B cell (primary cell): ENCODE results near the gene RAD21L1. TPM values are rescaled to one million over a fixed set of nuclear protein-coding genes. Genes with fewer than 3 reads are reported as not detected.

Experiments used
- ATAC-seq: fragments of 200-7000 bp; cut with Tn5 transposase; one replicate; pipeline ENCODE4 v1.10.0; 2021; ENCODE audit warnings: low read depth, mild to moderate bottlenecking, moderate number of reproducible peaks, moderate library complexity
- CTCF ChIA-PET: fragments of 350-600 bp; sonication (Branson Sonifier 250); formaldehyde crosslinking; loops from one replicate; lab custom pipeline; 2021; ENCODE audit warnings: antibody characterized with exemption, inconsistent platforms; lab: Charles Lee
- POLR2A ChIA-PET: fragments of 350-600 bp; sonication (Branson Sonifier 250); formaldehyde crosslinking; loops from one replicate; lab custom pipeline; 2021; ENCODE audit warnings: antibody characterized with exemption; lab: Charles Lee
- DNase-seq: peaks from one replicate; pipeline ENCODE4 v3.0.0; 2013
- H2AFZ ChIP-seq: 2 replicates; pipeline ENCODE4 v1.6.1; 2012; ENCODE audit warnings: mild to moderate bottlenecking, low read depth, low read length; ENCODE audit not compliant: insufficient read depth, poor library complexity, severe bottlenecking
- H3K27ac ChIP-seq, 2 donors: 1 replicate in 1 of 2; 2 replicates in 1 of 2; pipeline ENCODE4 v1.5.1; 2012 to 2013; ENCODE audit warnings: low read length in 2 of 2, mild to moderate bottlenecking in 2 of 2, moderate library complexity in 1 of 2
- H3K27me3 ChIP-seq, 4 experiments: fragments of 200-600 bp in 1 of 4; sonication (generic) in 1 of 4; replicated peaks in 1 of 4; 1 replicate in 2 of 4; 2 replicates in 2 of 4; pipeline versions ENCODE4 v1.6.1 to v1.7.0; 2013 to 2016; ENCODE audit warnings: low read length in 3 of 4, mild to moderate bottlenecking in 2 of 4, mixed read lengths in 1 of 4, moderate library complexity in 1 of 4; ENCODE audit not compliant: insufficient read depth in 4 of 4, control insufficient read depth in 3 of 4; ENCODE audit errors: control extremely low read depth in 1 of 4
- H3K36me3 ChIP-seq, 2 experiments: replicated peaks in 1 of 2; 1 replicate in 1 of 2; 2 replicates in 1 of 2; pipeline versions ENCODE4 v1.6.1 to v1.7.1; 2013; ENCODE audit warnings: low read length in 1 of 2; ENCODE audit not compliant: insufficient read depth in 2 of 2, control insufficient read depth in 1 of 2; ENCODE audit errors: control extremely low read depth in 1 of 2, extremely low read depth in 1 of 2
- H3K4me1 ChIP-seq, 2 donors: fragments of 200-600 bp in 1 of 2; sonication (generic) in 1 of 2; 1 replicate in 1 of 2; 2 replicates in 1 of 2; pipeline versions ENCODE4 v1.5.1 to v1.6.1; 2013 to 2017; ENCODE audit warnings: low read length in 2 of 2; ENCODE audit not compliant: control insufficient read depth in 2 of 2, insufficient read depth in 2 of 2
- H3K4me2 ChIP-seq: replicated peaks from 2 replicates; pipeline ENCODE3; 2012; ENCODE audit warnings: mild to moderate bottlenecking, low read depth, low read length; ENCODE audit not compliant: poor library complexity, severe bottlenecking
- H3K4me3 ChIP-seq, 5 experiments: fragments of 200-600 bp in 1 of 5; sonication (generic) in 1 of 5; 1 replicate in 3 of 5; 2 replicates in 2 of 5; pipeline versions ENCODE4 v1.5.1 to v1.7.0; 2011 to 2016; ENCODE audit warnings: low read length in 4 of 5, mild to moderate bottlenecking in 4 of 5, low read depth in 2 of 5, control low read depth in 1 of 5, moderate library complexity in 1 of 5; ENCODE audit not compliant: insufficient read depth in 1 of 5; ENCODE audit errors: control extremely low read depth in 1 of 5, extremely low read depth in 1 of 5
- H3K79me2 ChIP-seq: fragments of 200-600 bp; sonication (generic); one replicate; pipeline ENCODE4 v1.6.0; 2016; ENCODE audit warnings: low read length; ENCODE audit not compliant: control insufficient read depth, insufficient read depth
- H3K9ac ChIP-seq: fragments of 200-600 bp; sonication (generic); 2 replicates; pipeline ENCODE4 v1.6.1; 2017; ENCODE audit warnings: mild to moderate bottlenecking, low read length, moderate library complexity
- H3K9me3 ChIP-seq, 3 donors: one replicate each; pipeline versions ENCODE4 v1.6.1 to v1.7.1; 2013; ENCODE audit warnings: low read length in 2 of 3; ENCODE audit not compliant: control insufficient read depth in 2 of 3, insufficient read depth in 1 of 3; ENCODE audit errors: control extremely low read depth in 1 of 3
- H4K20me1 ChIP-seq: 2 replicates; pipeline ENCODE4 v1.6.0; 2012; ENCODE audit warnings: mild to moderate bottlenecking, low read length; ENCODE audit not compliant: insufficient read depth, control insufficient read depth, poor library complexity, severe bottlenecking
- H3K27ac Mint-ChIP-seq: one replicate; pipeline ENCODE4 v1.8.0; 2021; ENCODE audit warnings: mixed read lengths
- H3K27me3 Mint-ChIP-seq: one replicate; pipeline ENCODE4 v1.8.0; 2021; ENCODE audit warnings: mixed read lengths
- H3K4me1 Mint-ChIP-seq: one replicate; pipeline ENCODE4 v1.8.0; 2021; ENCODE audit warnings: mixed read lengths
- H3K4me3 Mint-ChIP-seq: one replicate; pipeline ENCODE4 v1.8.0; 2021; ENCODE audit warnings: mixed read lengths
- H3K9me3 Mint-ChIP-seq: one replicate; pipeline ENCODE4 v1.8.0; 2022; ENCODE audit warnings: mixed read lengths; ENCODE audit not compliant: insufficient read depth
- EZH2 ChIP-seq: IDR thresholded peaks from 2 replicates; pipeline ENCODE4 v1.6.1; 2012; ENCODE audit warnings: borderline replicate concordance, low read depth, mild to moderate bottlenecking, moderate library complexity, low read length; ENCODE audit not compliant: insufficient read depth, poor library complexity, severe bottlenecking
- WGBS: methylation state at CpG from one replicate; pipeline ENCODE4 v1.1.5; 2013; ENCODE audit warnings: missing lambda C conversion rate; ENCODE audit not compliant: insufficient coverage; 5-methylcytosine and 5-hydroxymethylcytosine counted together
- intact Hi-C: fragments of 100-400 bp; cut with micrococcal nuclease; formaldehyde crosslinking; loops from one replicate; pipeline ENCODE4 v1.10.0; 2022
- polyA plus RNA-seq: library from polyadenylated mRNA; depleted of rRNA; stranded (reverse); fragments of >200 nt; gene quantifications from 2 replicates; pipeline ENCODE4 v1.2.3, GENCODE V29; 2012
- total RNA-seq, 2 donors: library from RNA; stranded (reverse); fragments of 120-200 nt in 1 of 2; gene quantifications; 1 replicate in 1 of 2; 2 replicates in 1 of 2; pipeline versions ENCODE4 v1.2.3 to v1.2.4, GENCODE V29; 2013 to 2022
- TF ChIP-seq, protein P1 (sequence below): fragments of 200-600 bp; IDR thresholded peaks from one replicate; pipeline ENCODE4 v1.8.0; 2022; ENCODE audit warnings: antibody characterized with exemption, mild to moderate bottlenecking

The RAD21L1 gene
- total and polyA plus RNA-seq, 2 donors (not counting 1 experiment from before 2014, with no cell fraction given) = not detected

DNA sequence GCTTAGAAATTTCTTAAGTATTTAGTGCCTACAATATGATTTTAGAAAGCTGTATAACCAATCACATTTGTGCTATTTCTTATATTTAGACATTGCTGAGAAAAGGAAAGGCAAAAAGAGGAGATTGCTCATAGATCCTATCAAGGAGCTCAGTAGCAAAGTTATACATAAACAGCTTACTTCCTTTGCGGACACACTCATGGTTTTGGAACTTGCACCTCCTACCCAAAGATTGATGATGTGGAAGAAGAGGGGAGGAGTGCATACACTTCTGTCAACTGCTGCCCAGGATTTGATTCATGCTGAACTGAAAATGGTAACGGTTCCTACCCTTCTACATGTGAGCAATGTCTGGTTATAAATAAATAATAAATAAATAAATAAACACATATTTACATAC, 16.7 kb downstream of the RAD21L1 start:
- no CpG with 5 or more reads among the region's 2 CpGs for WGBS
- Mint-ChIP-seq H3K27me3 (peaks cover 21% of the 10 kb centered on the region), H3K4me3 (no peak overlapping the region), H3K9me3 (no peaks in the 10 kb centered on the region), H3K4me1 (no peaks in the 10 kb centered on the region), H3K27ac (no peak overlapping the region)
- Histone ChIP-seq H3K4me3 (no peak overlapping the region), H3K27ac (no peak overlapping the region), H2AFZ (no peak overlapping the region), H3K9ac (no peak overlapping the region), H3K79me2 (no peaks in the 10 kb centered on the region), H4K20me1 (no peaks in the 10 kb centered on the region), H3K9me3 (no peaks in the 10 kb centered on the region), H3K4me2 (no peak overlapping the region), H3K27me3 (peaks cover 0 to 14% (median 7%) of the 10 kb centered on the region in 4 experiments), H3K4me1 (no peaks in the 10 kb centered on the region), H3K36me3 (no peaks in the 10 kb centered on the region)
- ATAC-seq = no peak
- DNase-seq = no peak
- TF ChIP-seq, protein P1, sequence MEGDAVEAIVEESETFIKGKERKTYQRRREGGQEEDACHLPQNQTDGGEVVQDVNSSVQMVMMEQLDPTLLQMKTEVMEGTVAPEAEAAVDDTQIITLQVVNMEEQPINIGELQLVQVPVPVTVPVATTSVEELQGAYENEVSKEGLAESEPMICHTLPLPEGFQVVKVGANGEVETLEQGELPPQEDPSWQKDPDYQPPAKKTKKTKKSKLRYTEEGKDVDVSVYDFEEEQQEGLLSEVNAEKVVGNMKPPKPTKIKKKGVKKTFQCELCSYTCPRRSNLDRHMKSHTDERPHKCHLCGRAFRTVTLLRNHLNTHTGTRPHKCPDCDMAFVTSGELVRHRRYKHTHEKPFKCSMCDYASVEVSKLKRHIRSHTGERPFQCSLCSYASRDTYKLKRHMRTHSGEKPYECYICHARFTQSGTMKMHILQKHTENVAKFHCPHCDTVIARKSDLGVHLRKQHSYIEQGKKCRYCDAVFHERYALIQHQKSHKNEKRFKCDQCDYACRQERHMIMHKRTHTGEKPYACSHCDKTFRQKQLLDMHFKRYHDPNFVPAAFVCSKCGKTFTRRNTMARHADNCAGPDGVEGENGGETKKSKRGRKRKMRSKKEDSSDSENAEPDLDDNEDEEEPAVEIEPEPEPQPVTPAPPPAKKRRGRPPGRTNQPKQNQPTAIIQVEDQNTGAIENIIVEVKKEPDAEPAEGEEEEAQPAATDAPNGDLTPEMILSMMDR = no peak
- no peak for TF ChIP-seq EZH2
- intact Hi-C loops = no loop called here
- ChIA-PET CTCF (no interaction called here), POLR2A (no interaction called here)

DNA sequence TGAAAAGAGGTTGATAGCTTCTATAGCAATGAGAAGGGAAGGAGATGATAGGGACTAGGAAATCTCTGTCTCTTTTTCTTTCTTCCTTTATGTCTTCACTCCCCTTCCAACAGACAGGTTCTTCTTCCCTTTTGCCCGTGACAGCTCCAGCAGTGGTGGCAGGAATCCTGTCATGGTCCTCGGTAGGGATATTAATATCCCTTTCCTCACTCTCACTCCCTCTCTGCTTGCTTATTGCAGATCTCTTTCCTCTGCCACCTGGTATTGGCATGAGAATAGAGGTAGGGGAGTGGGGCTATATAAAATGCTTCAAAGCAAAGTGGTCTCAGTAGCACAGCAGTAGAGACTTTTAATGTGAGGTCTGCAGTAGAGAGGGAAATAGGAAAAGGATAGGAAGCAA, 19.7 kb downstream of the RAD21L1 start:
- Mint-ChIP-seq H3K9me3 (no peaks in the 10 kb centered on the region), H3K4me3 (no peak overlapping the region), H3K27me3 (peaks cover 21% of the 10 kb centered on the region), H3K4me1 (no peaks in the 10 kb centered on the region), H3K27ac (no peak overlapping the region)
- H3K9me3 ChIP-seq = no peaks in the 10 kb centered on the region
- ChIA-PET CTCF (no interaction called here), POLR2A (no interaction called here)
- no CpG with 5 or more reads among the region's 2 CpGs for WGBS
- no peak overlapping the region for H2AFZ ChIP-seq
- no peaks in the 10 kb centered on the region for H3K79me2 ChIP-seq
- ATAC-seq (no peak), DNase-seq (no peak)
- no peak overlapping the region for H3K4me2 ChIP-seq
- peaks cover 0 to 13% (median 4%) of the 10 kb centered on the region in 4 experiments for H3K27me3 ChIP-seq
- intact Hi-C loops = no loop called here
- no peaks in the 10 kb centered on the region for H3K36me3 ChIP-seq
- H3K4me3 ChIP-seq = no peak overlapping the region
- H3K4me1 ChIP-seq = no peaks in the 10 kb centered on the region
- TF ChIP-seq, protein P1 = no peak
- TF ChIP-seq EZH2 = no peak
- H4K20me1 ChIP-seq = no peaks in the 10 kb centered on the region
- H3K27ac ChIP-seq = no peak overlapping the region
- H3K9ac ChIP-seq = no peak overlapping the region
